Measurements from ENCODE around the gene ARID4B. TPM values are rescaled to one million over a fixed set of nuclear protein-coding genes. Genes with fewer than 3 reads are reported as not detected.
"Not testable (repeated sequence)": the region's sequence is repeated elsewhere in the genome, so short reads cannot be mapped to it uniquely, and the experiment has no call there.

Gene ARID4B
- total RNA-seq, 1 experiment from 2014 or later = 56.6 TPM

GRCh38 chr1:235313931-235314678 is 13.9 kb downstream of the ARID4B start:
- Mint-ChIP-seq H3K4me3 (ENCODE audit: low read depth, unreplicated experiment) (no peak overlapping the region), H3K36me3 (ENCODE audit: insufficient read depth, unreplicated experiment) (peaks cover 8% of the 10 kb centered on the region), H3K9me3 (ENCODE audit: low read depth, unreplicated experiment) (no peaks in the 10 kb centered on the region), H3K27ac (ENCODE audit: unreplicated experiment) (no peak overlapping the region), H3K4me1 (ENCODE audit: low read depth, unreplicated experiment) (no peaks in the 10 kb centered on the region), H3K27me3 (ENCODE audit: unreplicated experiment) (no peaks in the 10 kb centered on the region)
- intact Hi-C loops (cut with micrococcal nuclease; ENCODE audit: unreplicated experiment) = no loop called here
- no peak for DNase-seq
- no TSS peak for BruUV-seq (replicated peaks)
- no peak for TF ChIP-seq CTCF (IDR thresholded peaks at IDR 0.05; ENCODE audit: unreplicated experiment)
- CTCF ChIA-PET = interaction anchor here (0.5 kb wide), 1 partner anchor 30 kb away, joined by 4 read pairs; no protein-coding TSS in a partner anchor

GRCh38 chr1:235313262-235313661 is 14.7 kb downstream of the ARID4B start:
- H3K27me3 Mint-ChIP-seq (ENCODE audit: unreplicated experiment) = no peaks in the 10 kb centered on the region
- no peaks in the 10 kb centered on the region for H3K36me3 Mint-ChIP-seq (ENCODE audit: insufficient read depth, unreplicated experiment)
- CTCF ChIA-PET = interaction anchor here (0.6 kb wide), 1 partner anchor 20 kb away, joined by 9 read pairs; no protein-coding TSS in a partner anchor
- H3K27ac Mint-ChIP-seq (ENCODE audit: unreplicated experiment) = no peak overlapping the region
- no peak for TF ChIP-seq CTCF (IDR thresholded peaks at IDR 0.05; ENCODE audit: unreplicated experiment)
- H3K4me3 Mint-ChIP-seq (ENCODE audit: low read depth, unreplicated experiment) = no peak overlapping the region
- no peak for DNase-seq
- no peaks in the 10 kb centered on the region for H3K9me3 Mint-ChIP-seq (ENCODE audit: low read depth, unreplicated experiment)
- BruUV-seq (replicated peaks) = no TSS peak
- no peaks in the 10 kb centered on the region for H3K4me1 Mint-ChIP-seq (ENCODE audit: low read depth, unreplicated experiment)
- intact Hi-C loops (cut with micrococcal nuclease; ENCODE audit: unreplicated experiment) = no loop called here

GRCh38 chr1:235309206-235309605 is 18.8 kb downstream of the ARID4B start:
- H3K36me3 Mint-ChIP-seq (ENCODE audit: insufficient read depth, unreplicated experiment); DNase-seq; H3K27me3 Mint-ChIP-seq (ENCODE audit: unreplicated experiment); intact Hi-C loops (cut with micrococcal nuclease; ENCODE audit: unreplicated experiment); H3K27ac Mint-ChIP-seq (ENCODE audit: unreplicated experiment); H3K9me3 Mint-ChIP-seq (ENCODE audit: low read depth, unreplicated experiment); BruUV-seq (replicated peaks); H3K4me3 Mint-ChIP-seq (ENCODE audit: low read depth, unreplicated experiment); CTCF ChIA-PET: not testable (repeated sequence)
- peaks cover 17% of the 10 kb centered on the region for H3K4me1 Mint-ChIP-seq (ENCODE audit: low read depth, unreplicated experiment)

- no peak for DNase-seq
- Mint-ChIP-seq H3K9me3 (ENCODE audit: low read depth, unreplicated experiment) (no peaks in the 10 kb centered on the region), H3K36me3 (ENCODE audit: insufficient read depth, unreplicated experiment) (peaks cover 15% of the 10 kb centered on the region), H3K4me1 (ENCODE audit: low read depth, unreplicated experiment) (peaks cover 17% of the 10 kb centered on the region), H3K4me3 (ENCODE audit: low read depth, unreplicated experiment) (no peak overlapping the region), H3K27ac (ENCODE audit: unreplicated experiment) (peak overlapping the region; percentile 7), H3K27me3 (ENCODE audit: unreplicated experiment) (no peaks in the 10 kb centered on the region)
- CTCF ChIA-PET = interaction anchor here (0.7 to 1.1 kb wide), 2 partner anchors 12 to 45 kb away, joined by 3 to 6 read pairs; no protein-coding TSS in a partner anchor
- intact Hi-C loops (cut with micrococcal nuclease; ENCODE audit: unreplicated experiment) = no loop called here
- no TSS peak for BruUV-seq (replicated peaks)
- no peak for TF ChIP-seq CTCF (IDR thresholded peaks at IDR 0.05; ENCODE audit: unreplicated experiment)
Measured at GRCh38 chr1:235307158-235308124, 20.5 kb downstream of the ARID4B start.
